Measurements from ENCODE around the gene TSPAN15.

The TSPAN15 gene

DNA sequence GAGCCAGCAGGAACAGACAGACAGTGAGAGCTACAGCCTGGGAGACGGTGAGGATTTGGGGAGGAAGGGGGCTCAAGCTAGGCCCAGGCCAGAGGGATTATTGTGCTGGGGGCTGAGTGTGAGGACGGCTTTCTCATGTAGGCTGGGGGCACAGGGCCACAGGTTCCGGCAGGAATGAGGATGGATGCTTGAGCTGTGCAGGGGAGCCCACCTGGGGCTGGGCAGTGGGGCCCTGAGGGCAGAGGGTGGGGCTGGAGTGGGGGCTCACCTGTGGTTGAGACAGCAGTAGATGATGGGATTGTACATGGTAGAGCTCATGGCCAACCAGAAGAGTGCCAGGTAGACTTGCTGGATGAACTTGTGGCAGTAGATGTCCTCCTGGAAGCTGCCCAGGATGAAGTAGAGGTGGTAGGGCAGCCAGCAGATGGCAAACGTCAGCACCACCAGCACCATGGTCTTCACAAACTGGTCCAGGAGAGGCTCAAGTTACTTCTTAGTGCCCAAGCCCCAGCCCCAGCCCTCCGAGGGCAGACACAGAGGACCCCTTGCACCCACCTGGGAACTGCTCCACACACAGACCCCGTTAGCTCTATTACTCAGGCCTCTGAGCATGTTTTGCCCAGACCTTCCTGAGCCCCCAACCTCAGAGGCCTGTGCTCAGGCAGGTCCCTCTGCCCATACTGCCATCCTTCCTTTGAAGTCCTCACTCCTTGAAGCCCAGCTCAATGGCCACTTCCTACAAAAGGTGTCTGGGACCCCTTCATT is 44.3 kb upstream of the TSPAN15 start:
- H3K27ac ChIP-seq, result no peak overlapping the region
- TF ChIP-seq, protein P1, sequence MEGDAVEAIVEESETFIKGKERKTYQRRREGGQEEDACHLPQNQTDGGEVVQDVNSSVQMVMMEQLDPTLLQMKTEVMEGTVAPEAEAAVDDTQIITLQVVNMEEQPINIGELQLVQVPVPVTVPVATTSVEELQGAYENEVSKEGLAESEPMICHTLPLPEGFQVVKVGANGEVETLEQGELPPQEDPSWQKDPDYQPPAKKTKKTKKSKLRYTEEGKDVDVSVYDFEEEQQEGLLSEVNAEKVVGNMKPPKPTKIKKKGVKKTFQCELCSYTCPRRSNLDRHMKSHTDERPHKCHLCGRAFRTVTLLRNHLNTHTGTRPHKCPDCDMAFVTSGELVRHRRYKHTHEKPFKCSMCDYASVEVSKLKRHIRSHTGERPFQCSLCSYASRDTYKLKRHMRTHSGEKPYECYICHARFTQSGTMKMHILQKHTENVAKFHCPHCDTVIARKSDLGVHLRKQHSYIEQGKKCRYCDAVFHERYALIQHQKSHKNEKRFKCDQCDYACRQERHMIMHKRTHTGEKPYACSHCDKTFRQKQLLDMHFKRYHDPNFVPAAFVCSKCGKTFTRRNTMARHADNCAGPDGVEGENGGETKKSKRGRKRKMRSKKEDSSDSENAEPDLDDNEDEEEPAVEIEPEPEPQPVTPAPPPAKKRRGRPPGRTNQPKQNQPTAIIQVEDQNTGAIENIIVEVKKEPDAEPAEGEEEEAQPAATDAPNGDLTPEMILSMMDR (conservative IDR thresholded peaks at IDR 0.05), result no peak

DNA sequence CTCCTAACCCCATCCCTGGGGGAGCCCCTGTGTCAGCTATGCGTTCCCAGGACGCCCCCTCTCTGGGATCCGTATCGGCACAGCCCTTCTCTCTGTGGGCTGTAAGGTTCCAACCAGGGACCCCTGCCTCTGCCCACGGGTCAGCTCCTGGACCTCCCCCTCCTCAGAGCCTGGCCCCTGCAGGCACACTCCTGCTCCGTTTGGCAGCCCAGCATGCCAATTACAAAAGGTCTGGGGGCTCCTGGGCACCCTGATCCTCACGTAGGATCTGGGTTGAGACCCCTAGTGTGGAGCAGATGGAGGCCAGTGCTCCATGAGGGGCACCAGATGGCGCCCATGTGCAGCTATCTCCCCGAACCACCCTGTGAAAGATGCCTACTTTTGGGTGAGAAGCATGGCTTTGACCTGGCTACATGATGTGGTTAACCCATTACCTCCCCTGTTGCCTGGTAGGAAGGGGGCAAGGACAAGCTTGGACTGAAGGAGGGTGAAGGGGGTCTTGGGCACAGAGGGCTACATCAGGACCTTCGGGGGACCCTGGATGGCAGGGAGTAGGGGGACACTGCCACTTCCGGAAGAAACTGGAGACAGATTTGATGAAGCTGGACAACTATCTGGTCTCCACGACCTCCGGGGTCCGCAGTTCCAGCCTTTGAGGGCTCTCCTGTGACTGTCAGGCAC is 43.5 kb upstream of the TSPAN15 start:
- H3K27ac ChIP-seq, result no peak overlapping the region

DNA sequence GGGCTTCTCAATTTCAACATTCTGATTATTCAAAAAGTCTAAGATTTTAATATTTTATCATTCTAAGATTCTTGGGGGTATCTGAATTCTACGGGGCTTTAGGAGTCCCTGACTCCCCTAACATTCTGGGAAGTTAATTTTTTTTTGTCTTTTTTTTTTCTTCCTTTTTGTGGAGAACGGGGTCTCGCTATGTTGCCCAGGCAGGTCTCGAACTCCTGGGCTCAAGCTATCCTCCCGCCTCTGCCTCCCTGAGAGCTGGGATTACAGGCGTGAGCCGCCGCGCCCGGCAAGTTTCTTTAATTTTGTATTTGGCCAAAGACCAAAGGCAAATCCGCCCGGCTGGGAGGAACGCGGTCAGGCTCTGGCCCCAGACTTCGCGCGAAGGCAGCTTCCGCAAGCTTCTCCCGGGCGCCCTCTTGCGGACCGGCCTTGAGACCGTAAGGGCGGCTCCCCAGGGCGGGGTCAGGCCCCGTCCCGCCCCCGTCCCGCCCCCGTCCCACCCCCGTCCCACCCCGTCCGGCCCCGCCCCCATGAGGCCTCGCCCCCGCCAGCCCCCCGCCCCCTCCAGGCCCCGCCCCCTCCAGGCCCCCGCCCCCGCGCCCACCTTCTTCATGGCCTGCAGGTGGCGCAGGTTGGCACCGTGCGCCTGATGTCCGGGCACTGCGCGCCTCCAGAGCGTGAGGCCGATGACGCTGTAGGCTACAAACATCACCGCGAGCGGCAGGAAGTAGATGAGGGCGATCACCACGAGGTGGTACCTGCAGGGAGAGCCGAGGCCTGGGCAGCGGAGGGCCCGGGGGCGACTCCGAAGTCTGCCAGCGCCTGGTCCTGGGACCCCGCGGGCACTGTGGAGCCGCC is 42.7 kb upstream of the TSPAN15 start:
- TF ChIP-seq, protein P1 (conservative IDR thresholded peaks at IDR 0.05), result peak; percentile 85
- peak overlapping the region; percentile 74 for H3K27ac ChIP-seq

More for the DNA sequence above, 43.5 kb upstream of the TSPAN15 start:
- TF ChIP-seq, protein P1 (conservative IDR thresholded peaks at IDR 0.05), result peak; percentile 30

DNA sequence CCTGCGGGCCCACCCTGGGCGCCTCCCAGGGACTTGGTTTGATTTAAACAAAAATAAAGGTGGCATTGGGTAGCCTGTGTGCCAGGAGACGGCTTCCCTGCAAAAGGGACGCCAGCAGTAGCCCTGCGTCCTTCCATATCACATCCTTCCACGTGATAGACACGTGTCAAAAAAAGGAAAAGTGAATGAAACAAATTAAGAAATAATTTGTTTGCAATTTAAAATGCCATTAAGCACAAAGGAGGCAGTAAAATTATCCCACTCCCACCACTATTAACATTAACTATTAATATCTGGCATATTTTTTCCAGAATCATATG is 42.1 kb upstream of the TSPAN15 start:
- H3K27ac ChIP-seq, result peak overlapping the region; percentile 74
- TF ChIP-seq, protein P1 (conservative IDR thresholded peaks at IDR 0.05), result no peak

DNA sequence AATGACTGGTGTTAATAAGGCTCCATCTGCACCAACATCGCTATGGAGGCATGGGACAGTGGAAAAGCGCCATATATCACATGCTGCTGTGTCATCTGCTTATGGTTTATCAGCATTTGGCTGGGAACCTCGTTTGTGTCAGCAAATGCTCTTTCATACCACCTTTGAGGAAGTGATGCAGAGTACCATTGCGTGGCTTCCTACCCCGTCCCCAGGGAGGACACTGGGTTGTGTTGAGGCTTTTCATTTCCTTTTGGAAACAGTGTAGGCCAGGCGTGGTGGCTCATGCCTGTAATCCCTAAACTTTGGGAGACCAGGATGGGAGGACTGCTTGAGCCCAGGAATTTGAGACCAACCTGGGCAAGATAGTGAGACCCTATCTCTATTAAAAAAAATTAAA is 41.3 kb upstream of the TSPAN15 start:
- TF ChIP-seq, protein P1 (conservative IDR thresholded peaks at IDR 0.05), result no peak
- H3K27ac ChIP-seq, result no peak overlapping the region

DNA sequence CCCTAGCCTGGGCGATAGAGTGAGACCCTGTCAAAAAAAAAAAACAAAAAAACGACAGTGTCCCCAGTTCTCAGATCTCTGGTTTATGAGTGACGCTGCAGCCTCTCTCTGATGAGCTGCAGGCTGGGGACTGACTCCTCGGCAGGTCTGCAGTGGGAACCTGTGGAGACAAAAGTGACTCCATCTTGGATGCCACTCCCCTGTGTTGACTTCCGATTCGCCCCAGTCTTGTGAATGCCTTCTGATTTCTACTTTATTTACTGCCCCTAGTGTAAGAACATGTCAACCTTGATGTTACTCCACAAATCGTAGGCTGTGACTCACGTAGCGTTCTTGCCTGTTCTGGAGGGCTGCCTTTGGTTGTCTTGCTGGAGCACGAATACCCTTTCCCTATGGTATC is 40.8 kb upstream of the TSPAN15 start:
- TF ChIP-seq, protein P1 (conservative IDR thresholded peaks at IDR 0.05), result no peak
- H3K27ac ChIP-seq, result no peak overlapping the region

DNA sequence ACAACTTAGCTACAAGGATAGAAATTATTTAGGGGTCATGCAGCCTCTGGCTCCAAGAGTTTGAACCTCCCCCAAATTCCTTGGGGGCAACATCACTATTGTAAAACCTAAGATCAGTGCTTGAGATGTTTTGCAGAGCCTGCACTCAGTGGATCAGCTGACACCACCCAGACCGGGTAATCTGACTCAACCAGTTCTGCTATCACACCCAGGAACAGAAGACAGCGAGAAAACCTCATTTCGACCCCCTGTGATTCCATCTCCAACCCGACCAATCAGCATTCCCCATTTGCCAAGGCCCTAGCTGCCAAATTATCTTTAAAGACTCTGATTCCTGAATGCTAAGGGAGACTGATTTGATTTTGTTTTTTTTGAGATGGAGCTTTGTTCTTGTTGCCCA is 39.8 kb upstream of the TSPAN15 start:
- no peak overlapping the region for H3K27ac ChIP-seq
- TF ChIP-seq, protein P1 (conservative IDR thresholded peaks at IDR 0.05), result no peak

Measured in VCaP (cell line).